Fibroblast of lung (primary cell): ENCODE results near the gene UQCRQ. TPM values are rescaled to one million over a fixed set of nuclear protein-coding genes. Genes with fewer than 3 reads are reported as not detected.

Experiments
- DNase-seq, 2 donors: peaks; one replicate each; pipeline versions ENCODE4 v3.0.0 to v3.0.0-alpha.2; 2010; ENCODE audit warnings: low read depth in 2 of 2
- H2AFZ ChIP-seq: 2 replicates; pipeline ENCODE4 v1.5.1; 2012; ENCODE audit warnings: low read length, control low read depth, inconsistent platforms
- H3K27ac ChIP-seq: 2 replicates; pipeline ENCODE4 v1.5.1; 2011; ENCODE audit warnings: low read length, control low read depth; ENCODE audit not compliant: insufficient read depth
- H3K27me3 ChIP-seq: 2 replicates; pipeline ENCODE4 v1.5.1; 2011; ENCODE audit warnings: mild to moderate bottlenecking, low read length; ENCODE audit not compliant: control insufficient read depth, insufficient read depth
- H3K36me3 ChIP-seq: 2 replicates; pipeline ENCODE4 v1.5.1; 2011; ENCODE audit warnings: low read length; ENCODE audit not compliant: control insufficient read depth, insufficient read depth
- H3K4me1 ChIP-seq: 2 replicates; pipeline ENCODE4 v1.5.1; 2011; ENCODE audit warnings: low read length; ENCODE audit not compliant: control insufficient read depth, insufficient read depth; ENCODE audit errors: extremely low read depth
- H3K4me2 ChIP-seq: 2 replicates; pipeline ENCODE4 v1.5.1; 2011; ENCODE audit warnings: low read length, control low read depth; ENCODE audit not compliant: insufficient read depth; ENCODE audit errors: extremely low read depth
- H3K4me3 ChIP-seq, 4 experiments: fragments of 200-600 bp in 1 of 4; sonication (generic) in 1 of 4; replicated peaks in 1 of 4; 2 replicates each; pipeline ENCODE4 v1.5.1; 2011 to 2016; ENCODE audit warnings: low read length in 4 of 4, low read depth in 3 of 4, mild to moderate bottlenecking in 3 of 4, control low read depth in 2 of 4, inconsistent platforms in 1 of 4, mixed read lengths in 1 of 4; ENCODE audit not compliant: insufficient read depth in 1 of 4; ENCODE audit errors: control extremely low read depth in 1 of 4
- H3K79me2 ChIP-seq: 2 replicates; pipeline ENCODE4 v1.5.1; 2012; ENCODE audit warnings: mild to moderate bottlenecking, low read length, inconsistent platforms; ENCODE audit not compliant: control insufficient read depth, insufficient read depth
- H3K9ac ChIP-seq: 2 replicates; pipeline ENCODE4 v1.5.1; 2011; ENCODE audit warnings: mild to moderate bottlenecking, low read length, control low read depth; ENCODE audit not compliant: insufficient read depth
- H3K9me3 ChIP-seq: 2 replicates; pipeline ENCODE4 v1.5.1; 2012; ENCODE audit warnings: low read depth, low read length; ENCODE audit not compliant: control insufficient read depth, insufficient read depth
- H4K20me1 ChIP-seq: 2 replicates; pipeline ENCODE4 v1.5.1; 2011; ENCODE audit warnings: low read length; ENCODE audit not compliant: control insufficient read depth, insufficient read depth; ENCODE audit errors: extremely low read depth
- CTCF ChIP-seq, 2 donors: IDR thresholded peaks in 1 of 2; conservative IDR thresholded peaks in 1 of 2; 1 replicate in 1 of 2; 2 replicates in 1 of 2; pipeline ENCODE4 v1.5.1; 2011 to 2012; ENCODE audit warnings: low read length in 2 of 2, control low read depth in 1 of 2, inconsistent platforms in 1 of 2, low read depth in 1 of 2, mild to moderate bottlenecking in 1 of 2
- EZH2 ChIP-seq: IDR thresholded peaks from 2 replicates; pipeline ENCODE4 v1.5.1; 2012; ENCODE audit warnings: low read length, control low read depth, mild to moderate bottlenecking; ENCODE audit errors: missing control alignments
- polyA plus RNA-seq, 2 donors: library from polyadenylated mRNA; depleted of rRNA in 1 of 2; stranded (reverse) in 1 of 2; unstranded in 1 of 2; fragments of >200 nt; gene quantifications; 2 replicates each; pipeline ENCODE4 v1.2.1, GENCODE V29; 2011 to 2012; ENCODE audit warnings: missing spikeins in 1 of 2
- total RNA-seq: library from RNA; depleted of rRNA; stranded (reverse); fragments of >200 nt; gene quantifications from 2 replicates; pipeline ENCODE4 v1.2.1, GENCODE V29; 2014

The UQCRQ gene
- total and polyA plus RNA-seq, 2 donors (not counting 1 experiment from before 2014, with no cell fraction given) = 112 to 157 TPM

DNA sequence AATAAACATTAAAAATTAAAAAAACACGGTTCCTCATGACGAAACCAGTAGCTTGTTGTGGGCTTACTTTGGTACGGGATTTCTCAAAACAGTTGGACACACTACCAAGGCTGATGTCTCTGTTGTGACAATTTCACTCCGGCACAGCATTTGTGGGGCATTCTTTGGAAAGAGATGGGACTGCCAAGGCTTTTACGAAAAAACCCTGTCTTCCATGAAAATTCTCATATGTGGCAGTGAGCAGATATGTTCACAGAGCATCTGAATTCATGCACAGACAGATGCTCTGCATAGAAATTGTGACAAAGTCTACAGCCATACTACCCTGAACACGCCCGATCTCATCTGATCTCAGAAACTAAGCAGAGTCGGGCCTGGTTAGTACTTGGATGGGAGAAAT lies 18.2 kb upstream of the UQCRQ start:
- Histone ChIP-seq H3K36me3 (no peaks in the 10 kb centered on the region), H3K9me3 (no peaks in the 10 kb centered on the region), H3K79me2 (no peaks in the 10 kb centered on the region), H3K9ac (no peak overlapping the region), H3K4me2 (no peak overlapping the region), H3K4me1 (no peaks in the 10 kb centered on the region), H2AFZ (no peak overlapping the region), H4K20me1 (no peaks in the 10 kb centered on the region), H3K27ac (no peak overlapping the region), H3K27me3 (no peaks in the 10 kb centered on the region), H3K4me3 (no peak overlapping the region)
- TF ChIP-seq EZH2 (no peak), CTCF (conservative IDR thresholded peaks at IDR 0.05 in 1 of 2, IDR thresholded peaks at IDR 0.05 in 1 of 2; ENCODE audit: low read depth in 1 of 2, low read length in 2 of 2) (no peak)
- DNase-seq = no peak

DNA sequence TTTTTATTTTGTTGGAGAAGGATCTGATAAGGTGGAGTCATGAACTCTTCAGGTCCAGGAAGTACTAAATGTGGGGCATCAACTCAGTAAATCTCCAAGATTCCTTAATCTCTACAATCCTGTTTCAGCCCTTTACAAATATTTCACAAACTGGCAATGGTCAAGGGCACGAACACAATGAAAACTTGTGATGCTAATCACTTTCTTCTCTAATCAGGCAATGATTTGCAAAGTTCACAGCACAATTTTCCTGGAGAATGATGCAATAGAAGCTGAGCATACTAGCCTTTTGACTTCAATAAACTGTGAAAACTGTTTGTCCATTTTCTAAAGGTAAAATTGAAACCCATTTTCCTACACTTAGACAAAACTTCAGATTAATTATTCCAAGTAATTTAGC lies 17.1 kb upstream of the UQCRQ start:
- Histone ChIP-seq H3K79me2 (no peaks in the 10 kb centered on the region), H3K27me3 (no peaks in the 10 kb centered on the region), H3K9me3 (no peaks in the 10 kb centered on the region), H4K20me1 (no peaks in the 10 kb centered on the region), H3K4me3 (no peak overlapping the region), H2AFZ (no peak overlapping the region), H3K27ac (no peak overlapping the region), H3K4me2 (no peak overlapping the region), H3K4me1 (no peaks in the 10 kb centered on the region), H3K9ac (no peak overlapping the region), H3K36me3 (no peaks in the 10 kb centered on the region)
- no peak for TF ChIP-seq CTCF (conservative IDR thresholded peaks at IDR 0.05 in 1 of 2, IDR thresholded peaks at IDR 0.05 in 1 of 2; ENCODE audit: low read depth in 1 of 2, low read length in 2 of 2)
- no peak for TF ChIP-seq EZH2
- DNase-seq = no peak

DNA sequence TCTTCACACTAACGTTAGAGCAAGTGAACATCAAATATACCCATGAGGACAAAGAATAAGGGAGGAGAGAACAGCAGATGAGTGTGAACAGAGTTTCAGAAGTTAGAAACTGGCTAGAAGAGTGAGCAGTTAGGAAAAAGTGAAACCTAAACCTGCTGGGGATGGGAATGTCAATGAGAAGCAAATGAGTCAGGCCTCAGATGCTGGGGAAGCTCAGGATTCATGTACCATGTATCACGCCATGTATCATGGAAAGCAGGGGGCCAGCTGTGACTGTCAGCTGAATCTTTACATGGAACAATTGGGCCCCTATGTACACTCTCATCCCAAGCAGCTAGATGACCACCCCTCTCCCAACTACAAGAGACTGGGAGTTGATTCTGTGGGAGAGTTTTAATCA lies 16.4 kb upstream of the UQCRQ start:
- H2AFZ ChIP-seq = no peak overlapping the region
- H4K20me1 ChIP-seq = no peaks in the 10 kb centered on the region
- H3K36me3 ChIP-seq = no peaks in the 10 kb centered on the region
- no peak overlapping the region for H3K9ac ChIP-seq
- H3K4me1 ChIP-seq = no peaks in the 10 kb centered on the region
- TF ChIP-seq CTCF (conservative IDR thresholded peaks at IDR 0.05 in 1 of 2, IDR thresholded peaks at IDR 0.05 in 1 of 2; ENCODE audit: low read depth in 1 of 2, low read length in 2 of 2) (no peak), EZH2 (no peak)
- no peak overlapping the region for H3K27ac ChIP-seq
- H3K4me2 ChIP-seq = peak overlapping the region; percentile 35
- H3K4me3 ChIP-seq = no peak overlapping the region
- no peaks in the 10 kb centered on the region for H3K79me2 ChIP-seq
- no peaks in the 10 kb centered on the region for H3K27me3 ChIP-seq
- no peaks in the 10 kb centered on the region for H3K9me3 ChIP-seq
- DNase-seq = peak in 1 of 2 donors; percentile 55
